HepG2 (cell line): ENCODE results near the gene CRYM. TPM values are rescaled to one million over a fixed set of nuclear protein-coding genes. Genes with fewer than 3 reads are reported as not detected.
A peak's percentile ranks its signal among the peaks of the same experiment; 100 is the strongest.

Experiments
- ATAC-seq: fragments of 200-7000 bp; cut with Tn5 transposase; 3 replicates; pipeline ENCODE4 v1.9.1; 2020; ENCODE audit warnings: mild to moderate bottlenecking, moderate library complexity
- BruUV-seq: library from RNA; stranded (reverse); fragments of 400-500 nt; replicated peaks from 2 replicates; lab custom pipeline; 2021; lab: Mats Ljungman, UMichigan
- CTCF ChIA-PET: fragments of 300-600 bp; formaldehyde crosslinking; extraction: SDS; loops from one replicate; lab custom pipeline; 2021; ENCODE audit warnings: low total read pairs, inconsistent platforms, low intra/inter-chr PET ratio; lab: Yijun Ruan, JAX
- POLR2A ChIA-PET: fragments of 350-600 bp; sonication (Branson Sonifier 250); formaldehyde crosslinking; loops from one replicate; lab custom pipeline; 2020; ENCODE audit warnings: antibody characterized with exemption, inconsistent platforms; lab: Yijun Ruan, JAX
- DNase-seq: peaks from one replicate; pipeline ENCODE4 v3.0.0-alpha.2; 2015; ENCODE audit warnings: low spot score
- FAIRE-seq: peaks from 3 replicates; lab custom pipeline; 2011; peaks lifted over from hg19 to GRCh38; lab: Jason Lieb, UNC
- H2AFZ ChIP-seq: one replicate; pipeline ENCODE4 v1.6.1; 2011; ENCODE audit warnings: low read length, inconsistent platforms
- H3K27ac ChIP-seq: fragments of 300-600 bp; 3 replicates; pipeline ENCODE4 v1.8.0; 2011; ENCODE audit warnings: mixed run types, mild to moderate bottlenecking, mixed read lengths, low read length, inconsistent platforms; ENCODE audit not compliant: insufficient read depth; ENCODE audit errors: extremely low read length
- H3K27me3 ChIP-seq, 2 experiments: fragments of 200-600 bp in 1 of 2; 2 replicates in 1 of 2; 3 replicates in 1 of 2; pipeline versions ENCODE4 v1.6.0 to v1.8.0; 2011; ENCODE audit warnings: low read length in 2 of 2, mild to moderate bottlenecking in 2 of 2, moderate library complexity in 2 of 2, inconsistent platforms in 1 of 2; ENCODE audit not compliant: insufficient read depth in 2 of 2, control insufficient read depth in 1 of 2
- H3K36me3 ChIP-seq, 2 experiments: fragments of 200-600 bp in 1 of 2; replicated peaks in 1 of 2; 2 replicates in 1 of 2; 3 replicates in 1 of 2; pipeline versions ENCODE4 v1.5.1 to v1.8.0; 2011; ENCODE audit warnings: low read length in 2 of 2, inconsistent platforms in 1 of 2; ENCODE audit not compliant: insufficient read depth in 2 of 2, control insufficient read depth in 1 of 2
- H3K4me1 ChIP-seq: 2 replicates; pipeline ENCODE4 v1.5.1; 2012; ENCODE audit warnings: low read length, inconsistent platforms; ENCODE audit not compliant: insufficient read depth
- H3K4me2 ChIP-seq: 2 replicates; pipeline ENCODE4 v1.6.0; 2011; ENCODE audit warnings: low read depth, low read length, inconsistent platforms
- H3K4me3 ChIP-seq, 3 experiments: fragments of 200-600 bp in 1 of 3; sonication (generic), shearing (Covaris generic) in 1 of 3; replicated peaks in 1 of 3; 2 replicates each; pipeline ENCODE4 v1.5.1; 2011 to 2016; ENCODE audit warnings: low read length in 3 of 3, inconsistent platforms in 2 of 3, low read depth in 2 of 3, mild to moderate bottlenecking in 2 of 3, control low read depth in 1 of 3, mixed read lengths in 1 of 3; ENCODE audit not compliant: insufficient read depth in 1 of 3
- H3K79me2 ChIP-seq: one replicate; pipeline ENCODE4 v1.6.1; 2011; ENCODE audit warnings: low read length, inconsistent platforms; ENCODE audit not compliant: insufficient read depth
- H3K9ac ChIP-seq: 2 replicates; pipeline ENCODE4 v1.6.0; 2011; ENCODE audit warnings: mild to moderate bottlenecking, low read depth, low read length, inconsistent platforms; ENCODE audit not compliant: insufficient read depth
- H3K9me3 ChIP-seq: 2 replicates; pipeline ENCODE4 v1.5.1; 2012; ENCODE audit warnings: mild to moderate bottlenecking, low read length
- H4K20me1 ChIP-seq: 2 replicates; pipeline ENCODE4 v1.6.0; 2011; ENCODE audit warnings: inconsistent platforms, mild to moderate bottlenecking, low read length, moderate library complexity; ENCODE audit not compliant: insufficient read depth
- HIVEP1 ChIP-seq: sonication (generic); formaldehyde crosslinking; IDR thresholded peaks from 2 replicates; pipeline ENCODE4 v1.4.0; 2020; ENCODE audit warnings: mild to moderate bottlenecking, missing genetic modification reagents
- KDM3A ChIP-seq: IDR thresholded peaks from 2 replicates; pipeline ENCODE4 v1.6.1; 2018; ENCODE audit warnings: low read depth, missing compliant biosample characterization
- POGZ ChIP-seq: sonication (generic); formaldehyde crosslinking; IDR thresholded peaks from 2 replicates; pipeline ENCODE4 v1.4.0; 2020; ENCODE audit warnings: mild to moderate bottlenecking, missing genetic modification reagents
- SCMH1 ChIP-seq: sonication (generic); formaldehyde crosslinking; IDR thresholded peaks from 2 replicates; pipeline ENCODE4 v1.9.0; 2021; ENCODE audit warnings: missing genetic modification reagents, mild to moderate bottlenecking, borderline replicate concordance
- TP53 ChIP-seq: sonication (generic); formaldehyde crosslinking; conservative IDR thresholded peaks from 2 replicates; pipeline ENCODE4 v1.4.0; 2020; ENCODE audit warnings: missing genetic modification reagents
- ZBTB3 ChIP-seq: sonication (generic); formaldehyde crosslinking; IDR thresholded peaks from 2 replicates; pipeline ENCODE4 v1.4.0; 2020; ENCODE audit warnings: low read depth, mild to moderate bottlenecking, moderate library complexity, missing genetic modification reagents, borderline replicate concordance
- ZFP90 ChIP-seq: sonication (generic); formaldehyde crosslinking; IDR thresholded peaks from 2 replicates; pipeline ENCODE4 v1.8.0; 2022; ENCODE audit warnings: missing genetic modification reagents, mild to moderate bottlenecking, inconsistent platforms, borderline replicate concordance
- ZNF253 ChIP-seq: sonication (generic); formaldehyde crosslinking; IDR thresholded peaks from 2 replicates; pipeline ENCODE4 v1.8.0; 2022; ENCODE audit warnings: mild to moderate bottlenecking, missing genetic modification reagents, borderline replicate concordance
- ZNF557 ChIP-seq: sonication (generic); formaldehyde crosslinking; IDR thresholded peaks from 2 replicates; pipeline ENCODE4 v1.4.0; 2020; ENCODE audit warnings: missing genetic modification reagents
- ZNF605 ChIP-seq: sonication (generic); formaldehyde crosslinking; IDR thresholded peaks from 2 replicates; pipeline ENCODE4 v1.8.0; 2022; ENCODE audit warnings: mild to moderate bottlenecking, missing genetic modification reagents
- ZNF7 ChIP-seq: IDR thresholded peaks from 2 replicates; pipeline ENCODE4 v1.6.1; 2016; ENCODE audit warnings: missing biosample characterization, missing genetic modification reagents
- ZNF768 ChIP-seq: sonication (generic); formaldehyde crosslinking; IDR thresholded peaks from 2 replicates; pipeline ENCODE4 v1.4.0; 2020; ENCODE audit warnings: missing genetic modification reagents
- ZNF772 ChIP-seq: sonication (generic); formaldehyde crosslinking; IDR thresholded peaks from 2 replicates; pipeline ENCODE4 v1.5.0; 2020; ENCODE audit warnings: mild to moderate bottlenecking, missing genetic modification reagents
- ZSCAN29 ChIP-seq: sonication (generic); formaldehyde crosslinking; conservative IDR thresholded peaks from 2 replicates; pipeline ENCODE4 v1.4.0; 2020; ENCODE audit warnings: mild to moderate bottlenecking, missing genetic modification reagents
- WGBS: methylation state at CpG from one replicate; pipeline ENCODE4 v1.1.6; 2017; ENCODE audit warnings: low lambda C conversion rate; 5-methylcytosine and 5-hydroxymethylcytosine counted together
- in situ Hi-C: cut with HindIII; loops from 2 replicates; pipeline ENCODE4 v1.10.0; 2017; ENCODE audit warnings: low pct_unique_long_range_greater_than_20kb; ENCODE audit not compliant: extremely low pct_ligation_motif_present
- intact Hi-C: fragments of 100-400 bp; cut with micrococcal nuclease; formaldehyde crosslinking; loops from one replicate; pipeline ENCODE4 v1.10.0; 2022; ENCODE audit not compliant: unreplicated experiment
- polyA plus RNA-seq, 8 experiments: library from polyadenylated mRNA; depleted of rRNA in 3 of 8; stranded (reverse) in 7 of 8; unstranded in 1 of 8; fragments of >200 nt; fragmentation: Illumina TruSeq in 4 of 8; extraction: Trizol in 4 of 8; gene quantifications; 2 replicates each; pipeline versions ENCODE4 v1.2.1 to v1.2.3, GENCODE V29; 2011 to 2016; ENCODE audit warnings: low read depth in 4 of 8, missing spikeins in 1 of 8, mixed read lengths in 1 of 8; ENCODE audit not compliant: insufficient read depth in 1 of 8
- total RNA-seq, 5 experiments: library from RNA; depleted of rRNA; stranded (reverse); fragments of >200 nt; fragmentation: Illumina TruSeq; extraction: Trizol; gene quantifications; 2 replicates each; pipeline ENCODE4 v1.2.3, GENCODE V29; 2016; ENCODE audit warnings: low read depth in 1 of 5
- TF ChIP-seq, protein P1 (sequence below): sonication (generic); IDR thresholded peaks from 2 replicates; pipeline ENCODE4 v1.6.1; 2016; ENCODE audit warnings: low read depth, borderline replicate concordance
- TF ChIP-seq, protein P2 (sequence below): sonication (generic); formaldehyde crosslinking; IDR thresholded peaks from 2 replicates; pipeline ENCODE4 v1.8.1; 2023; ENCODE audit warnings: missing genetic modification reagents, inconsistent platforms, borderline replicate concordance

The CRYM gene
- total and polyA plus RNA-seq, 2 of the 13 experiments (the other 11 are each of a cell fraction or from before 2014, with no cell fraction given), result 1.9 to 2.2 TPM

DNA sequence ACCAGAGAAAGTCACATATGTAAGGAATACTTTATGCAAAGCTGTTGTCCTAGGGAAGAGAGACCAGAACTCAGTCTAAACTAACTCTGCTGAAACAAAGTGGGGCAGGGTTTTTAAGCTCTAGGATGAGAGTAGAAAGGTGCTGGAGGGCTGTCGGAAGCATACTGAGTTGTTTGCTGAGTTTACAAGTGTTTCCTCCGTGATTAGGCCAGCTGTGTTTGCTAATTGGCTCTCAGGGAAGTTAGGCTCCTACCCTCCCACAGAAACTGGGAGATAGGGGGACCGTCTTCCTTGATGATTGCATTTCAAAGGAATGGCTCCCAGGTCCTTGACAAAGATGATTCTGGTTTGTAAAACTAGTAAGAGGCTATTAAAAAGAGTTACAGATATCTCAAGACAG lies 24.4 kb upstream of the CRYM start:
- POLR2A ChIA-PET, result interaction anchor here (3.9 kb wide), 1 partner anchor 115 kb away, joined by 52 read pairs; no protein-coding TSS in a partner anchor
- H3K27ac ChIP-seq, result no peak overlapping the region
- peaks cover 27% of the 10 kb centered on the region for H3K4me1 ChIP-seq
- H3K27me3 ChIP-seq, result no peaks in the 10 kb centered on the region
- intact Hi-C loops (no loop called here), in situ Hi-C loops (loop anchor here (5.0 to 25.0 kb wide), 3 partner anchors 115 to 260 kb away; partner anchors contain the start of gene LDAF1)
- peak overlapping the region; percentile 64; the same call in 1 of the 2 replicates for H3K9ac ChIP-seq
- peak overlapping the region; percentile 21 for H2AFZ ChIP-seq
- DNase-seq, result no peak
- H3K79me2 ChIP-seq, result no peaks in the 10 kb centered on the region
- no peaks in the 10 kb centered on the region for H3K36me3 ChIP-seq
- H3K9me3 ChIP-seq, result no peaks in the 10 kb centered on the region
- TF ChIP-seq POGZ (CRISPR knock-in tag) (no peak), ZNF605 (CRISPR knock-in tag) (0 out of 2 replicates have a peak, but pooled peaks have one; percentile 4)
- TF ChIP-seq, protein P1, sequence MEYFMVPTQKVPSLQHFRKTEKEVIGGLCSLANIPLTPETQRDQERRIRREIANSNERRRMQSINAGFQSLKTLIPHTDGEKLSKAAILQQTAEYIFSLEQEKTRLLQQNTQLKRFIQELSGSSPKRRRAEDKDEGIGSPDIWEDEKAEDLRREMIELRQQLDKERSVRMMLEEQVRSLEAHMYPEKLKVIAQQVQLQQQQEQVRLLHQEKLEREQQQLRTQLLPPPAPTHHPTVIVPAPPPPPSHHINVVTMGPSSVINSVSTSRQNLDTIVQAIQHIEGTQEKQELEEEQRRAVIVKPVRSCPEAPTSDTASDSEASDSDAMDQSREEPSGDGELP, result peak; percentile 43; the same call in 1 of the 2 replicates
- 49% methylated on average over 3 of the region's 3 CpGs for WGBS
- no peak for FAIRE-seq
- BruUV-seq, result no TSS peak
- no peaks in the 10 kb centered on the region for H4K20me1 ChIP-seq
- ATAC-seq, result no peak
- H3K4me2 ChIP-seq, result peak overlapping the region; percentile 90
- CTCF ChIA-PET, result interaction anchor here (3.0 to 3.3 kb wide), 2 partner anchors 114 to 145 kb away, joined by 34 to 60 read pairs; partner anchors contain the start of gene LDAF1
- peak overlapping the region in 2 of 3 experiments; percentile 63 to 86; a peak in 3 of 6 replicates for H3K4me3 ChIP-seq

GRCh38 chr16:21301895-21302291 lies 23.8 kb upstream of the CRYM start:
- FAIRE-seq (no peak), ATAC-seq (no peak), DNase-seq (no peak)
- POLR2A ChIA-PET, result interaction anchor here (1.7 to 3.9 kb wide), 4 partner anchors 33 to 114 kb away, joined by 7 to 52 read pairs (median 12); no protein-coding TSS in a partner anchor
- Histone ChIP-seq H3K27me3 (no peaks in the 10 kb centered on the region), H3K27ac (peak overlapping the region; percentile 36), H3K4me2 (peak overlapping the region; percentile 90), H2AFZ (peak overlapping the region; percentile 21), H3K79me2 (no peaks in the 10 kb centered on the region), H3K36me3 (no peaks in the 10 kb centered on the region), H3K9ac (peak overlapping the region; percentile 64), H3K9me3 (no peaks in the 10 kb centered on the region), H3K4me1 (peaks cover 27% of the 10 kb centered on the region), H4K20me1 (no peaks in the 10 kb centered on the region), H3K4me3 (peak overlapping the region; percentile 56 to 86 (median 63))
- in situ Hi-C loops, result loop anchor here (5.0 to 25.0 kb wide), 3 partner anchors 115 to 260 kb away; partner anchors contain the start of gene LDAF1
- WGBS, result 1% methylated on average over 17 of the region's 17 CpGs
- intact Hi-C loops, result no loop called here
- CTCF ChIA-PET, result interaction anchor here (3.0 to 3.3 kb wide), 2 partner anchors 113 to 144 kb away, joined by 34 to 60 read pairs; partner anchors contain the start of gene LDAF1
- no TSS peak for BruUV-seq
- no peak for TF ChIP-seq ZNF557 (CRISPR knock-in tag)
- TF ChIP-seq HIVEP1 (CRISPR knock-in tag), result peak; percentile 1; the same call in 1 of the 2 replicates
- no peak for TF ChIP-seq KDM3A (CRISPR knock-in tag)
- no peak for TF ChIP-seq SCMH1
- no peak for TF ChIP-seq ZNF253
- TF ChIP-seq, protein P2, sequence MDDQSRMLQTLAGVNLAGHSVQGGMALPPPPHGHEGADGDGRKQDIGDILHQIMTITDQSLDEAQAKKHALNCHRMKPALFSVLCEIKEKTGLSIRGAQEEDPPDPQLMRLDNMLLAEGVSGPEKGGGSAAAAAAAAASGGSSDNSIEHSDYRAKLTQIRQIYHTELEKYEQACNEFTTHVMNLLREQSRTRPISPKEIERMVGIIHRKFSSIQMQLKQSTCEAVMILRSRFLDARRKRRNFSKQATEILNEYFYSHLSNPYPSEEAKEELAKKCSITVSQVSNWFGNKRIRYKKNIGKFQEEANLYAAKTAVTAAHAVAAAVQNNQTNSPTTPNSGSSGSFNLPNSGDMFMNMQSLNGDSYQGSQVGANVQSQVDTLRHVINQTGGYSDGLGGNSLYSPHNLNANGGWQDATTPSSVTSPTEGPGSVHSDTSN (CRISPR knock-in tag), result no peak
- peak; percentile 23; the same call in 1 of the 2 replicates for TF ChIP-seq ZSCAN29
- TF ChIP-seq ZNF7 (CRISPR knock-in tag), result no peak
- TF ChIP-seq TP53 (CRISPR knock-in tag), result no peak
- TF ChIP-seq ZNF772 (CRISPR knock-in tag), result no peak; the same call in 1 of the 2 replicates
- no peak; the same call in 1 of the 2 replicates for TF ChIP-seq ZBTB3 (CRISPR knock-in tag)
- peak; percentile 2; the same call in 1 of the 2 replicates for TF ChIP-seq ZFP90 (CRISPR knock-in tag)
- no peak; the same call in 1 of the 2 replicates for TF ChIP-seq ZNF768 (CRISPR knock-in tag)
